Renal pelvis (tissue), 4 donors: ENCODE measurements around the gene GRIA3. TPM values are rescaled to one million over a fixed set of nuclear protein-coding genes. Genes with fewer than 3 reads are reported as not detected.
A peak's percentile ranks its signal among the peaks of the same experiment; 100 is the strongest.
"Not testable (repeated sequence)": the region's sequence is repeated elsewhere in the genome, so short reads cannot be mapped to it uniquely, and the experiment has no call there.

Experiments used
- DNase-seq: peaks from one replicate; pipeline ENCODE4 v3.0.0-alpha.2; 2013
- polyA plus RNA-seq, 3 donors: library from polyadenylated mRNA; unstranded; fragments of 120-200 nt; gene quantifications; one replicate each; pipeline ENCODE4 v1.2.1, GENCODE V29; 2013; ENCODE audit not compliant: insufficient read length in 3 of 3

The GRIA3 gene
- polyA plus RNA-seq, 3 donors = 1.5 to 2.7 (median 2.2) TPM

- no peak for DNase-seq
Observed at GRCh38 chrX:123348468-123348867, 164.4 kb downstream of the GRIA3 start.

GRCh38 chrX:123350226-123350625, 166.1 kb downstream of the GRIA3 start:
- no peak for DNase-seq

- no peak for DNase-seq
Observed at GRCh38 chrX:123357941-123358340, 173.9 kb downstream of the GRIA3 start.

DNA sequence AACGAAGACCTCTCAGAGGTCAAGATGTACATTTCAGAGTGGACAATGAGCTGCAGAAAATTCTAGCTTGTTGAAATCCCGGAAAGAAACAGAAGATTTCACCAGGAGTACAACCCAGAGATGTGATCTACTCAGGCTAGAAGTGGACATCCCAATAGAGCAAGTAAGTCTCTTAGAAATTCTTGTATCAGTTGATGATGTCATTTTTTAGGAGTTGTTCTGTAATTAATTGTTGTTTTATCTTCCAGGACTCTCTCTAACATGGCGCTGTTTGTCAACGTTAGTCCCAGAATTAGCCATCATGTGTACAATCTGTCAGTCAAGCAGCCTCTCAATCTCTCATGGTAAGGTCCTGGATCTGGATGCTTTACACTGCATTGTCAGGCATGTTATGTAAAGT, 174.4 kb downstream of the GRIA3 start:
- no peak for DNase-seq

DNA sequence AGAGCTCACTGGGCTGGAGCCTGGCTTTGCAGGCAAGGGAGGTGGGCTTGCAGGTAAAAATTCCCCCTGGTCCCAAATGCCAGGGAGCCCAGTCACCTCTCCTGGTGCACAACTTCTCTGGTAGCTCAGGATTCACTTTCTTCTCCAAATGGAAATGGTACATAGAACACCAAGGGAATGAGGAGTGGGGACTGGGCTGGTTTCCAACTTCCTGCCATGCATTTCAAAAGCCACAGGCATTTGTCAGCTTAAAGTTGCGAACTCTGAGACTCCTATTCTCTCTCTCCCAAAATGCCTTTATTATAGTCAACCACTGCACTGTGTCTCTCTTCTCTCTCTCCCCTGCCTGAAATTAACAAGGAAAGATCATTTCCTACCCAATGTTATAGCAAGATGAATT, 177.3 kb downstream of the GRIA3 start:
- DNase-seq = no peak

DNA sequence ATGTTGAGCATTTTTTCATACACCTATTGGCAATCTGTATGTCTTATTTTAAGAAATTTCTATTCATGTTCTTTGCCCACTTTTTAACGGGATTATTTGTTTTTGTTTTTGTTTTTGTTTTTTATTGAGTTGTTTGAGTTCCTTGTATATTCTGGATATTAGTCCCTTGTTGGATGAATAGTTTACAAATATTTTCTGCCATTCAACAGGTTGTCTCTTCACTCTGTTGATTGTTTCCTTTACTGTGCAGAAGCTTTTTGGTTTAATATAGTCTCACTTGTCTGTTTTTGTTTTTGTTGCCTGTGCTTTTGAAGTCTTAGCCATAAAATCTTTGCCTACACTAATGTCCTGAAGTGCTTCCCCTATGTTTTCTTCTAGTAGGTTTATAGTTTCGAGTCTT, 202.1 kb downstream of the GRIA3 start:
- DNase-seq = not testable (repeated sequence)

GRCh38 chrX:123392921-123393320, 208.8 kb downstream of the GRIA3 start:
- DNase-seq = no peak

DNA sequence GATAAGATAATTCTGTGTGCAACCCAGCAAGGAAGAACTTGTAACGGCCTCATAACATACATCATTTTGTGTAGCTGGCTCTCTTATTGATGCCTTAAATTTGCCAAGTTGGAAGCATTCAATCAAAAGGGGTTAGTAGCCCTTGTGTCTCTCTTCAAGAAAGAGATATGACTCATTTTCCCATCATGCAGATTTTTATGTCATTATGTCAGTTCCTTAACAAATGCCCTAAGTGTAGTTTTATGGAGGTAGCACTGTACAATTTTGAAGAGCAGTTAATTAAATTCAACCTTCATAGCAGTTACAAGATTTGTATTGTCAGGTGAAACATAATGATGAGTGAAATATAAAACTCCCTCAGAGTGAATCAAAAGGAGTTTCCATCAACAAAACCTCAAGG, 215.6 kb downstream of the GRIA3 start:
- no peak for DNase-seq

GRCh38 chrX:123405231-123405630, 221.2 kb downstream of the GRIA3 start:
- no peak for DNase-seq

DNA sequence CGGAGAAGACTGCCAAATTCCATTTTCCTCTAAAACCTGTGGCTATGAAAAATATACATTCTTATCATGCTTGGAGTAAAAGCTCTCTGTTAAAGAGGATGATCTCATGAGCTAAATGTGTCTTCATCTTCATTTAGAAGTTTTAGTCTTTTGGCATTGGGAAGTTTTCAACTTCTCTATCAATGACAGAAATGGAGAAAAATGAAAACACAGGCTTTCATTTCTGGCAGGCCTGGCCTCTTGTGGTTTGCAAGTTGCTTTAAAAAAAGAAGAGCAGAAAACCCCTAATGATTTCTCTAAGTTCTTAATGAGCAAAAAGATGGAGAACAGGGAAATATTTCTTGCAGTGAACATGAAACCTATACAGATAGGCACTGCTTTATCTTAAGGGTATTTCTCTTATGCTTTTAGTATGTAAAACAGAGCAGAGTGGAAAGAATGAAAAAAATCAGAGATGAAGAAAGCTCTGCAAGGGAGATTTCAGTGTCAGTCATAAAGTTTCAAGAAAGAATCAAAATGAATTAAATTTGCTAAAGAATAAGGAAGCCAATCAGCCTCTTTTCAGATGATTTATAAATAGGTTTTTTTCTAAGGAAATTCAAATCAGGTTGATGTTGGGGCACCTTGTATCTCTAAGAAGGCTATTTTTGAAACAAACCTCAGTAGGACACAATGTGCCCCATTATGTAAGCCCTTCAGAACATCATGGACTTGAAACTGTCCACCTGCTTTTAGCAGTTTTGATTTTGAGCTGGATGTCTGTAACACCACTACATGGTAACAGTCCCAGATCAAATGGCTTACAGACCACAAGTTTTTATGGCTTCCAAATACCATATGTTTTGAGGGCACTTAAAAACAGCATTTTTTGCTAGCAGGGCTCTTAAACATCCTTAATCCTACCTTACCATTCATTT, 225.0 kb downstream of the GRIA3 start:
- DNase-seq = no peak

DNA sequence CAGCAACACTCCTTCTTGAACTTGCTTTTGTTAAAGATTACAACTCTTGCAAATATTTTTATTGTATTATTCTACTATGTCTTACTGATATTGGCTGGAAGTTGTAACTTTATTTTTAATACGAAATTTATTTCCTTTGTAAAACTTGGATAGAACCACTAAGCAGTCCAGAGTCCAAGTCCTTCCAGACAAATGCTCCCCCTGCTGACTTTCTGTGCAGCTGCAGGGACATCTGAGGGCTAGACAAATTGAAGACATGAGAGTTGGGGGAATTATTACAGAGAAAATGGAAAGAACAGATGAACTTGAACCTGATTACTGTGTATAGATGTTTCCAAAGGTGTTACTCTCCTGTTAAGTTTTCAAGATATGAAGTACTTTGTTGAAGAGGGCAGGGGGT, 238.8 kb downstream of the GRIA3 start:
- peak; percentile 9 for DNase-seq

GRCh38 chrX:123424546-123424945, 240.5 kb downstream of the GRIA3 start:
- no peak for DNase-seq

DNA sequence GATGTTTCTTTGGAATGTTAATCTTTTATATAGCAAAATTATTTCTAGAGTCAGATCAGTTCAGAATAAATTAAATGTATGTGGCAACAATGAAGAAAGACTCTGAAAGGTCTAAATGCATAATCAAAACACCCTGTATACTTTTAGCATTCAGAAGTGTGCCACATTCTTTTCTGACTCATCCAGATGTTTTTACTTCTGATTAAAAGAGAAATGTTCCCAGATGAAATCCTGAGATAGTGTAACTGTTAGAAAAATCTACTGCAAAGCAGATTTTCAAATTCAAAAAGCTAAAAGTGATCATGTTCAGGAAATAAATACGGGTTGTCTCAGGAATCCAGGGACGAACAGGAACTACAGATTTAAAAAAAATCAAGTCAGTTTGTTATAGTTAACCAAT, 241.4 kb downstream of the GRIA3 start:
- no peak for DNase-seq

GRCh38 chrX:123425904-123426303, 241.8 kb downstream of the GRIA3 start:
- DNase-seq = no peak

- DNase-seq = no peak
Observed at GRCh38 chrX:123432361-123433150, 248.5 kb downstream of the GRIA3 start.

- no peak for DNase-seq
Observed at GRCh38 chrX:123436512-123437136, 252.5 kb downstream of the GRIA3 start.

DNA sequence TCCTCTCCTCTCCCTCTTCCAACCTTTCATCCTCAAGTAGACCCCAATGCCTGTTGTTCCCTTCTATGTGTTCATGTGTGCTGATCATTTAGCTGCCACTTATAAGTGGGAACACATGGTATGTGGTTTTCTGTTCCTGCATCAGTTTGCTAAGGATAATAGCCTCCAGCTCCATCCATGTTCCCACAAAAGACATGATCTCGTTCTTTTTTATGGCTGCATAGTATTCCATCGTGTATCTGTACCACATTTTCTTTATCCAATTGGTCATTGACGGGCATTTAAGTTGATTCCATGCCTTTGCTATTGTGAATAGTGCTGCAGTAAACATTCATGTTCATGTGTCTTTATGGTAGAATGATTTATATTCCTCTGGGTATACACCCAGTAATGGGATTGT, 255.8 kb downstream of the GRIA3 start:
- not testable (repeated sequence) for DNase-seq

GRCh38 chrX:123442764-123443163, 258.7 kb downstream of the GRIA3 start:
- no peak for DNase-seq

DNA sequence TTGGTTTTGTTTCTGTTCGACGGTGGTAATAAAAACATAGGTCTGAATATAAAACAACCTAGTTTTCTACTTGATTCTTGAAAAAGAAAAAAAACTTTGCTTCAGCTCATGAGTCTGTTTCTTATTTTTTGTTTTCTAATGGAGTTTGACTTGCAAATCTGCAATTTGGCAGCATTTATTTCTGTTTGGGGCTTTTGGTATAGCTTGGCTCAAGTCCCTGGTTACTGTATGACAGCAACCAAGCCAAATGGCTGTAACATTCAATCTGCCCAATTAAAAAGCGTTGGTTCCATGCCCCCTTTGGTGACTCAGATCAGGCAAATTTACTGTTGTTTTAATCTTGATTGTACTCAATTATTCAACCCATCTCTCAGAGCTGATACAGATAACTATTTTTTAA, 263.4 kb downstream of the GRIA3 start:
- DNase-seq = no peak

DNA sequence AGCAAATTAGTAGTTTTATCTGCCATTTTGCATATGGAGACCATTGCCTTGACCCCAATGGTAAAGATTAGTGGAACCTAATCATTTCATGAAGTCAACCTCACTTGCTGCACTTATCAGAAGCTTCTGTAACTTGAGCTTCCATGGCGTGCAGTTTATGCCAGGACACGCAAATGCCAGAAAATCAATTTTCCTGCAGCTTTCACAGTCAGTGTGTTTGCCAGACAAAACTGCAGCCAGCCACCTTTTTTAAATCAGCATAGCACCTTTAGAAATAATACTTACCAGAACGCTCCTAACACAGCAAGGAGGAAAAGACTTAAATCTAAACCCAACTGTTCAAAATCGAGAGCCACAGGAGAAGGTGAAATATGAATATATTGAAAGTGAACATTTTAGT, 265.3 kb downstream of the GRIA3 start:
- DNase-seq = no peak

DNA sequence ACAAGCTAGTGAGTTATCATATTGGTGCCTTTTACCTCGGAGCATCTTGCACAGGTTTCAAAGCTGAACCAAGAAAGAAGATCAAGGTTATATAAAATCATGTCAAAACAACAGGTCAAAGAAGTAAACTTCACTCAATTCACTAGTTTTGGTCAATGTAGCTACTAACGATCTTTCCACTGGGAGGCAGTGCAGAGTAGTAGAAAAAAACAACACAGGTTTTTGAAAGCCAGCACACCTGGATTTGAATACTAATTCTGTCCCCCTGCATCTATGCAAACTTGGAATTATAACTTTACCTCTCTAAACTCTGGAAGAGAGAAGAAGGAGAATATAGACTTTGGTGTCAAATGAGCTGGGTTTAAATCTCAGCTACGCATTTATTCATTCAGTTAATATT, 266.1 kb downstream of the GRIA3 start:
- no peak for DNase-seq

DNA sequence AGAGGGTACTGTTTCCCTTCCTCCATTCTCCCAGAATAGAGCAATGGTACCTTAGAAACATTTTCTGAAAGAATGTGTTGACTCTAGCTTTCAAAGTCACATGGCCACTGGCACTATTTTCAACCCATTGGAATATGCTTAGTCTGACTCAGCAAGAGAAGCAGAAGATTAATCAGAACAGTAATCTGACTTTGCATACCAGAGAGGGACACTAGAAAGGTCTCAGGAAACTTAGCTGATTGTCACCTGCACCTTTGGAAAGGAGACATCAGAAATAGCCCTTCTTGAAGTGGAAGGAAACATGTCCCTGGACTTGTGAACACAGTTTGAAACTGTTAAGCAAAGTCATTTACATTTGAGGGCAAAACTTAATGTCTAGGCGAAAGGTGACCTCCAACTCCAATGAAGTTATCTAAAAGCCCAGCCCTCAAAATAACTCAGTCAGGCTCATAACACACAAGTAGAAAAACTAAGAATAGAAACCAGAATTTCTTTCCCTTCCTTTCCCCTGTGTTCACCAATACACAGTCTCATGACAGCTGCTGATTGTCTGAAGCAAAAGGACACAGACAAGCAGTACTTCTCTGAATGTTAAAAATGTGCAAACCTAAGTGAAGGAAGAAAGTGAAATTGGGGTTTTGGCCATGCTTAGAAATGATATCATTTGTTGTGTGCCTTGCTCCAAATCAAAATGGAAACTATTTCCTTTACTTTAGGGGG, 270.8 kb downstream of the GRIA3 start:
- no peak for DNase-seq
